Activated CD4-positive, alpha-beta T cell treated with anti-CD3 and anti-CD28 coated beads, Interleukin-2, amount 50 U/mL, for 24 hours (primary cell): ENCODE results near the gene TRIM65.

Experiments
- DNase-seq, 2 donors: peaks; one replicate each; pipeline ENCODE4 v3.0.0-alpha.2; 2020; ENCODE audit warnings: low read depth in 1 of 2, low spot score in 1 of 2

The TRIM65 gene, protein sequence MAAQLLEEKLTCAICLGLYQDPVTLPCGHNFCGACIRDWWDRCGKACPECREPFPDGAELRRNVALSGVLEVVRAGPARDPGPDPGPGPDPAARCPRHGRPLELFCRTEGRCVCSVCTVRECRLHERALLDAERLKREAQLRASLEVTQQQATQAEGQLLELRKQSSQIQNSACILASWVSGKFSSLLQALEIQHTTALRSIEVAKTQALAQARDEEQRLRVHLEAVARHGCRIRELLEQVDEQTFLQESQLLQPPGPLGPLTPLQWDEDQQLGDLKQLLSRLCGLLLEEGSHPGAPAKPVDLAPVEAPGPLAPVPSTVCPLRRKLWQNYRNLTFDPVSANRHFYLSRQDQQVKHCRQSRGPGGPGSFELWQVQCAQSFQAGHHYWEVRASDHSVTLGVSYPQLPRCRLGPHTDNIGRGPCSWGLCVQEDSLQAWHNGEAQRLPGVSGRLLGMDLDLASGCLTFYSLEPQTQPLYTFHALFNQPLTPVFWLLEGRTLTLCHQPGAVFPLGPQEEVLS

DNA sequence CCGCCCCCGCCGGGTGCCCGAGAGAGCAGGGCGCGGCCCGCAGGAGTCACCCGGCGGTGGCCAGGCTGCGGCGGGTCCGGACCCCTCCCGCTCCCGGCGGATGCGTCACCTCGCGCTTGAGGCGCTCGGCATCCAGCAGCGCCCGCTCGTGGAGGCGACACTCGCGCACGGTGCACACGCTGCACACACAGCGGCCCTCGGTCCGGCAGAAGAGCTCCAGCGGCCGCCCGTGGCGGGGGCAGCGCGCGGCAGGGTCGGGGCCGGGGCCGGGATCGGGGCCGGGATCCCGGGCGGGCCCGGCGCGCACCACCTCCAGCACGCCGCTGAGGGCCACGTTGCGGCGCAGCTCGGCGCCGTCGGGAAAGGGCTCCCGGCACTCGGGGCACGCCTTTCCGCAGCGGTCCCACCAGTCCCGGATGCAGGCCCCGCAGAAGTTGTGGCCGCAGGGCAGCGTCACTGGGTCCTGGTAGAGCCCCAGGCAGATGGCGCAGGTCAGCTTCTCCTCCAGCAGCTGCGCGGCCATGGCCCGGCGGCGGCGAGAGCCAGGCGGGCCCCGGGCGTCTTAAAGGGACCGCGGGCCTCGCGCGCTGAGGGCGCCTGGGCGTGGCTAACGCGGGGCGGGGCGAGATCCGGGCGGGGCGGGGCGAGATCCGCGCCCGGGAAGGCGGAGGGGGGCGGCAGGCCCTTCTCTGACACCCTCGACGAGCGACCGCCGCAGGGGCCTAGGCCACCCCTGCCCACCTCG lies at the start of gene TRIM65:
TSS of gene TRIM65 (minus strand) at position 537 of the 745 bp plus-strand sequence. CDS start at position 523, 14 bp downstream.
- peak; percentile 66 to 68 for DNase-seq

DNA sequence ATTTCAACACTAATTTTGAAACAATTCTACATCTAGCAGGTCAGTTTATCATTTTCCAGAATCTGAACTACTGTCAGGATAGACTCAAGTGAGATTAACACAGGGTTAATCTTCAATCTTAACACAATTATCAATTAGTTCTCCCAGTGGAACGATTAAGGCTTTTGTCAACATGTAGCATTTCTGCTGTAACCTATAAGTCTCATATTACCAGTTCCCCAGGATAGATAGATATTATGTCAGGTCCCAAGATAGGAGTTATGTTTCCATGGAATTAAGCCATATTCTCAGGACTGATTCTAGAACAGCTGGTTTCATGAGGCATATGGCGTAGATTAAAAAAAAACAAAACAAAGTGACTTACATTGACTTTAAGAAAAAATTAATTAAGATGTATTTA lies 48.5 kb upstream of the TRIM65 start:
- no peak for DNase-seq

DNA sequence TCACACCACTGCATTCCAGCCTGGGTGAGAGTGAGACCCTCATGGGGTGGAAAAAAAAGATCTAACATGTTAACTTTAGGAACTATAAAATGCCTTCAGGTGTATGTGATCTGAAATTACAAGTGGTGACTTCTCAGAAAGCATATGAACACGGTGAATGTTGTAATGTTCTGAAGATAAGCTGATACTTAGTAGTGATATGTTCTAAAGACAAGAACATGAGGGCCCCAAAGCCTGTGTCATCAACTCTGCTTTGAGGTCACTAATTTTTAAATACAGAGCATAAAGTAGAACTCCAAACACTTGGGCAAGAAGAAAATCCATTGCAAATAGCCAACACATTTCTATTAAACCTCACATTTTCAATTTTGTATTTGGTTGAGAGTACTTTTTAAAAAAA lies 46.7 kb upstream of the TRIM65 start:
- DNase-seq = no peak

DNA sequence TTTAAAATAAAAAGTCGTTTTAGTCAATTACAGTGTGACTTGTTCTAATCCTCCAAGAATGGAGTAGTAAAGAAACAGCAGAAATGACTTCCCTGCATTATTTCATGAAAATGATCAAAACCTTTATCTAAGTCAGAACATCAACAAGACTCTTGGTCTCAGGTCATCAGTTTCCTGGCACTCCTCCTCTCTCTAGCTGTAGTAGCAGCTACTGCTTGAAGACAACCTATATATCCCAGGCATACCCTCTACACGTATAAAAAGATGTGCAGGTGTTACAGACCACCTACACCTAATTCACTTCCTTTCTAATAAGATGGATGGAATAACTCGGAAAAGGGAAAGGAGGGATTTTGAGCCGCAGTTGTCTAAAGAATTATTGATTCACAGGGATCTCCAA lies 45.7 kb upstream of the TRIM65 start:
- DNase-seq = no peak

DNA sequence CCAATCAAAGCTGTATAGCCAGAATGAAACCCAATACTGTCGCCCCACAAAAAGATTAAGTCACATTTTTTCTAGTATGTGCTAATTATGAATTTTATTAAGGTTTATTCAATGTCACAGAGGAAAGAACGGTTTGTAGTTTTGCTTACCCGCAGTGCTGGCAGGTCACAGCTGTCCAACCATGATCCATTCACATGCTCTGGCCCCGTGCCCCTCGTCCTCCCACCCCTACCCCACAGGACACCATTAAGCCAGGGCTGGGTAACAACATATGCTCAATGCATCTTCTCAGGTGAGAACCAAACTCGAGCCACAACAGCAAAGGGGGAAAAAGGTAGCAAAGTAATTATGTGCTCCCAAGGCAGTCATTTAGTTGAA lies 44.7 kb upstream of the TRIM65 start:
- no peak for DNase-seq

DNA sequence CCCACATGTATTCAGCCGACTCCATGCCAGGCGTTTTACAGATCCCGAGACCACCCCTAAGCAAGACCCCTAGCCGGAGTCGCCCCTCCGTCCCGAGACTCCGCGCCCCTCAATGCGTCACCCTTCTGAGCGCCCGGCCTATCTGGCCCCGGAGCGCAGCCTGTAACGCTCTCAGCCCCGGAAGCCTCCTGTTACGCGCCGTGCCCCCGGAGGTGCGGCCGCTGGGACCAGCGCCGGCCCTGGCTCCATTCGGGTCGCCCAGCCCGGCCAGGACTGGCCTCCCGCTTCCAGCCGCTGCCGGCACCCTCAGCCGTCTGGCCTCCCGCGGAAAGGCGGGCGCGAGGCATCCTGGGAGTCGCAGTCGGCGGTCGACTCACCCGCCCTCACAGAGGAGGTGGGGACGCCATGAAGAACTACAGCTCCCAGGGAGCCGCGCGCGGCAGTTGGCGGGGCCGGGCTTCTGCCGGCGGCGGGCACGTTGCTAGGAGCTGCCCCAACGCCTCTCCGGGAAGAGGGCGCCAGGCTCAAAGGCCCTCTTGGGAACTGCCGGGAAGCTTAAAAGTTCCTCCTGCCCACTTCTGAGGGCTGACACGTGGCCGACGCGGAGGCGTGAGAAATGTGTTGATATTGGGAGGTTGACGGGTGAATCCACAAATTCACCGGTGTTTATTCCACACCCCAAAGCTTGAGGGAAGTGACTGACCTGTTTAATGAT lies 44.1 kb upstream of the TRIM65 start, which contains the start of gene FBF1:
TSS of gene FBF1 (minus strand) at position 316 of the 715 bp plus-strand sequence. CDS start 2,893 bp downstream, outside the sequence.
- peak; percentile 72 to 86 for DNase-seq

DNA sequence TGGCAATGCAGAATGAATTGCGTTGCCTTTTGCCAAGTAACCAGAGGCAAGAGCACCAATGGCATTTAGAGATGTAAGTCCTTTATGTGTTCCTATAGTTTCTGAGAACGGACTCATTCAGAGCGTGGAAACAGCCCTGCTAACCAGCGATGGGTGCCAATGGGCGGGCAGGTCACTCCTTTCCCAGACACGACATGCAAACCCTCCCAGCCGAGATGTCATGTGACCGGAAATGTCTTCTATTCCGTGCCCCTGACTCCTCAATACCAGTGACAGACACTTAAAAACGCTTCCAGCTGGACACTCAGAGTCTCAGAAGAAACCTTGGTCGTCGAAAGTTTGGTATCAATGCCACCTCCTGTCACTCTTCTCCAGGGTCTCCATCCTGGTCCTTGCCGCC lies 40.9 kb upstream of the TRIM65 start:
- no peak for DNase-seq

DNA sequence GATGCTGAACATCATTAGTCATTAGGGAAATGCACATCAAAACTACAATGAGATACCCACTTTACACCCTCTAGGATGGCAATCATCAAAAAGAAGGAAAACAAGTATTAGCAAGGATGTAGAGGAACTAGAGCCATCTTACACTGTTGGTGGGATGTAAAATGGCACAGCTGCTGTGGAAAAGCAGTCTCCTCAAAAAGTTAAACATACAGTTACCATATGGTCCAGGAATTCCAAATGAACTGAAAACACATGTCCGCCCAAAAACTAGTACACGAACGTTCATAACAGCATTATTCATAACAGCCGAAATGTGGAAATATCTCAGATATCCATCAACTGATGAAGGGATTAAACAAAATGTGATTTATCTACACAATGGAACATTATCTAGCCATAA lies 37.1 kb upstream of the TRIM65 start:
- no peak for DNase-seq

DNA sequence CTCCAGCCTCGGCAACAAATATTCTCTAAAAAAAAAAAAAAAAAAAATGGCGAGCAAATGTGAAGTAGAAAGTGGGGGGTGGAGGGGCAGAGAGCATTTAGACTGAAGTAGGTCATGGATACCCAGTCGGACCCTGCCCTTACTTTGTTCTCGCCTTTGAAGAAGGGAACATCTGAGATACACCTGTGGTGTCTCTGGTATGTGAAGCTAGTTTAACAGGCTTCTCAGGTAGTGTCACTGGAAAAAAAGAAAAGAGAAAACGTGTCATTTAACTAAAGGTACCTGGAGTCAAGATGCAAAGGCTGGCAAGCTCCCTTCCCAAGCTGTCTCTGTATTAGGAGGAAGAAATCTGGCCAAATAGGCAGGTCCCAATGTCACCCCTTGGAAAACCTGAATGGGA lies 36.1 kb upstream of the TRIM65 start:
- DNase-seq = no peak

DNA sequence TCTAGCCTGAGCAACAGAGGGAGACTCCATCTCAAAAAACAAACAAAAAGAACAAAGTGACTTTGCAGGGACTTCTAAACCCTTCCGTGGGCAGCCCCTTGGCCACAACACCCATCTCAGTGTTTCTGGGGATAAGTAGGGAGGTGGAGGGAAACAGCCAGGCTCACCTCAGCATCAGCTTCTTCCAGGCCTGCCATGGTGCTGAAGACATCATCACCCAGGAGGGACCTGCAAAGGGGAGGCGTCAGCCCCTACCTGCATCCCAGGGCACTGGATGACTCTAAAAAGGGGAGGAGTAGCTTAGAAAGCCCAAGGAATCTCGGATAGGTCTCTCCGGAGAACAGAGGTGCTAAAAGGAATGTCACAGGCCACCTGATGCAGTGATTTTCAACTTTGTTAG lies 34.3 kb upstream of the TRIM65 start:
- no peak for DNase-seq

DNA sequence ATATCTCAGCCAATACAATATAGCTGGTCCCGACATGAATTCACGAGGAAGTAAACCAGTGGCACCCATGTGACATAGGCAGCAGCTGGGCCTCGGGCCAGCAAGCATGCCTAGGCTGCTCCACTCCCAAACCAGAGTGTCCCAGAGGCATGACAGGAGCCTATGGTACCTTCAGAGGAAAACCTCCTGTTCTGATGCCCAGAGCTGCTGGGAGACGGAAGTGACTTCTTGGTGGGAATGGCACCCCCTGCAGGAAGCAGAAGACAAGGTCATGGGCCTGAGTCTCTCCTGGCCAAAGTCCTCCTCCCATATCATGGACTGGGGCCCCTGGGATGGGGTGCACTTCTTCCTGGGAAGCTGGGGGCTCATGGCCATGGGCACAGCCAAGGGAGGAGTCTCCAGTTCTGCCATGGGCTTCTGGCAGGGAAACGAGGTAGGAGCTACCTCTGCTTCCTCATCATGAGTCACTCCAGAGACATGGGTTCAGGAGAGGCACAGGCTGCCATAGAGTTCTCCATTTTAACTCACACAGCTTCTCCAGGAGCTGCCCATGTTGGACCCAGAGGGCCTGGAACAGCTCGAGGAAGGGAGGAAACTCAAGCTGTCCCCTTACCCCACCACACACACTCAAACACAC lies 30.7 kb upstream of the TRIM65 start:
- no peak for DNase-seq

DNA sequence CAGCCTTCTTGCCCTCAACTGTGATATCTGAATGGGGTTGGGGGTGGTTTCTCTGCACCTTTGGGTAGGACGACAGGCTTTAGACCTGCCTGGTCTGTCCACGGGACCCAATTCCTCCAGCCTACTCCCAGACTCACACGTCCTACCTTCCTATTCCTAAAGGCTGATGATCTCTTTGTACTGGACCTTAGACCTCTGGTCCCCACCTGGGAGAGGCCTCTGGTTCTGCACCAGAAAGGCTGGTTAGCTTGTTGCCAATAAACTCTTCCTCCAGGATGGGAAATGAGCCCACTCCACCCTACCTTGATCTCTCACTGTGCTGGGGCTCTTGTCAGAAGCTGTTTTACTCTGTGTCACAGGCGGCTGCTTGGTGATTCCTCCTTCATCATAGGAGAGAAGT lies 29.7 kb upstream of the TRIM65 start:
- DNase-seq = no peak

DNA sequence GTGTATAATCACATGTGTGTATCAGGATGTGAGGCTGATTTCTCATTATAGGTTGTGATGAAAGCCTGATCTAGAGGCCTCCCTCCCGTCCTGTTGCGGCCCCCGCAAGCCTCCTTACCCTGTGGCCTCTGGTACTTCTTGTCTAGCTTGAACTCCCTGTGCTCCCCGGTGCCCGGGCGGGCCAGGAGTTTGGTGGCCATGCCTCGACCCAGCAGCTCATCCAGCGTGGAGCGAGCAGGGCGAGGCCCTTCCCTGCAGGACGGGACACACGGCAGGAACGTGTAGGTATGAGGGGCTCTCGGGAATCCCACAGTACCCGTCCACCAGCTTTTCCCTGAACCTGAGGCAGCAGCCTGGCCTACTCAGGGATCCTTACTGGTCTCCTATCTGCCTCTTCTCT lies 29.2 kb upstream of the TRIM65 start:
- DNase-seq = no peak

DNA sequence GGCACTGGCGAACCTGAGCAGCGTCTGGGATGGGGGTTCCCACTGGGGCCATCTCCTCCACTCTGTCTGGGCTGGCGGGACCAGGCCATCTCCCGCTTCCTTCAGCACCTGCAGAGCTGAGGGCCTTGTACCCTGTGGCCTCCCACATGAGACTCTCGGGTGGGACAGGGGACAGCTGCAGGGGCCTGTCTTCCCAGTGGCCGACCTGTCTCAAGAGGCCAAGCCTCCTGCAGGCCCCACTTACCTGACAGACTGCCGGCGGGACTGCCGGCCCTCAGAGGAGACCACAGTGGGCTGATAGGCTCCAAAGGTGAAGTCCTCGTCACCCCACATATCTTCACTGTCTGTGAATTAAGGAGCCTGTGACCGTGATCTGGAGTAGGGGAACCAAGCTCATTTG lies 28.4 kb upstream of the TRIM65 start:
- no peak for DNase-seq

DNA sequence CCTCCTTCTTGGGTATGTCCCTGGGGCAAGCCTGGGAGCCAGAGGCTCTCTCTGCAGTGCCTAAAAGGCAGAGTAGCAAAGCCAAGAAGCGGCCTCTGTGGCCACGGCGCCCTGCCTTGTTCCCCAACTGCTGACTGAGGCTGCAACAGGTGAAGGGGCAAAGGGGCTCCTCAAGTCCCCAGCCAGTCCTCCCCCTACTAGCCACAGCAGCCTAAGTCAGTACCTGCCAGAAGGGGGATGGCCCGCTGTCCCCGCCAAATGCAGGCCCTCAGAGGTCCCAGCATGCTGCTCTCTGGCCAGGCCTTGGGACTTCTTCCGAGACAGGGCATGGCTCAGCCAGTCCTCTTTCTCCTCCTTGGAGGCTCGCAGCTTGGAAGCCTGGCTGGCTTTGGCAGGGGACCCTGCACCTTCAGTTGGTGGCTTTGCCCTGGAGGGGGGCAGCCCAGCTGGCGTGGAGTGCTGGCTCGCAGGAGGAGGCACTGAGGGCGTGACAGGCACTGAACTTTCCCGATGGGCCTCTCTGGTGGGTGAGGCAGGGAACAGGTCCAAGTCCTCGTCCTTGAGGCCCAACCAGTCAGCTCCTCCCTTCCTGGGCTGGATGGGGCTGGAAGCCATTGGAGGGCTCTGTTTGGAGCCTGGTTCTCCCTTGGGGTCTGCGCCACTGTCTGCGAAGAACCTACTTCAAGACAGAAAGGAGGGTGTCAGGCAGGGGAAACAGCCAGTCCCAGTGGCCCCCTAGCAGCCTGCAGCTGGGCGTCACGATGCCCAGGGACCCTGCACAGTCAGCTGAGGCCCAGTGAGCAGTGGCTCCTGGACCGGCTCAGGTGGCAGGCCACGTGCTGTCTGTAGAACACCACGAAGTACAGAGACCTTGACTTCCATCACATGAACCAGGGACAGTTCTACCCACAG lies 26.5 kb upstream of the TRIM65 start:
- DNase-seq = no peak

DNA sequence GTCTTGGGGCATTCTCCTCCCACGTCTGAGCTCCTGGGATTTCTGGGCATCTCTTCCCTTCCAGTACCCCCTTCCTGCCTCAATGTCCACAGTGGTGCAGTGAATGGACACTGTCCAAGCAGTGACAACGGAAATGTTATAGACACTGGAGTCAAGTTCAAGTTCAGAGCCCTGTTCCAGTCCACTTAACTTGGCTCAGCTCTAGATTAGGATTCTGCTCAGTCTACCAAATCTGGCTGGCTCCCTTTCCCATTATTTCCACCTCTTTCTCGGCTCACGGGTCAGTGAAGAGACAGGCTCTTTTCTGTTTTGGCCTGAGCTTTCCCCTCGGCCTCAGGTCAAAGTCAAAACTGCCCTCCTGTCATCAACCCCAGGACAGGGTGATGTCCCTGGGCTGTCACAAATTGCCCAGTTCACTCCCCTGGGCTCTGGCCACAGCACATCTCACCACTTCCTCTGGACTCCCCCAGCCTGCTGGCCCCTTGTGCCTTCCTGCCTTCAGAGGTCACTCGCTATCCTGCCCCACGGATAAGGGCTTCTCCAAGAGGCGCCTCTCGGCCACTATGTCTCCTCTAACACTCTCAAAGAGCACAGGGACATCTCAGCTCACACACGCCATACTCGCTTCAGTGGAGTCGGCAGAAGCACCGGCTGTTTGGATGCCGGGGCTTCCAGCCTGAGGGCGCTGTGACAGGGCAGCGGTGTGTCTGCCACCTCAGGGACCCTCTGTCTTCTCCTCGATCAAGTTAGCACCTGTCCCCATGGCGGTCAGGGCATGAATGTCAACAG lies 25.6 kb upstream of the TRIM65 start:
- no peak for DNase-seq

DNA sequence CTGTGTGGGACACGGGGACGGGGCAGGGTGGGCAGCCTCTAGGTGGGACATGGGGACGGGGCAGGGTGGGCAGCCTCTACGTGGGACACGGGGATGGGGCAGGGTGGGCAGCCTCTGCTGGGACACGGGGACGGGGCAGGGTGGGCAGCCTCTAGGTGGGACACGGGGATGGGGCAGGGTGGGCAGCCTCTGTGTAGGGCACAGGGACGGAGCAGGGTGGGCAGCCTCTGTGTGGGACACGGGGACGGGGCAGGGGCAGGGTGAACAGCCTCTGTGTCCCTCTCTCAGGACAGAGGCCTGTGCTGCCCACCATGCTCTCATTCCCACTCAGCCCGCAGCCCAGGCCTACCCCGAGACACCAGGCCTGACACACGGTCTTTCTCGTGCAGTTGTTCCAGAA lies 24.8 kb upstream of the TRIM65 start:
- no peak for DNase-seq

DNA sequence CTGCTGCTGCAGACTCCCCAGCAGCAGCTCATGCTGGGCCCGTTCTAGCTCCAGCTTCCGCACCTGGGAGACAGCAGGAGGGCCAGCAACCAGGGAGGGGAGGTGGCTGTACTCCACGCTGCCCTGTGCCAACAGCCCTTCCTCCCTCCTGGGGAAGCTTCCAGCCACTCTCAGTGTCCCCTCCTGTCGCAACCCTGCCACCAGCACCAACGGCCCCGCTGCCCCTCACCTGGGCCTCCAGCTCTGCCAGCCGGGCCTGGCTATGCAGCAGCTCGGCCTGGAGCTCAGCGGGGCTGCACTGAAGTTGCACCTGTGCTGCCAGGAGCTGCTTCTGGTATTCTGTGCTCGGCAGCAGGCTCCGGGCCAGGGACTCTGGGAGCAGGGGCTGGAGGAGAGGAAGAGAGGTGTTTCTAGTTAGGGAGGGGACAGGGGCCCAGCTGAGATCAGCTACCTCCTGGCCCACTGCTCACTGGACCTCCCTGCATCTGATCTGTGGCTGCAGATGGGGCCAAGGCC lies 23.4 kb upstream of the TRIM65 start:
- no peak for DNase-seq

DNA sequence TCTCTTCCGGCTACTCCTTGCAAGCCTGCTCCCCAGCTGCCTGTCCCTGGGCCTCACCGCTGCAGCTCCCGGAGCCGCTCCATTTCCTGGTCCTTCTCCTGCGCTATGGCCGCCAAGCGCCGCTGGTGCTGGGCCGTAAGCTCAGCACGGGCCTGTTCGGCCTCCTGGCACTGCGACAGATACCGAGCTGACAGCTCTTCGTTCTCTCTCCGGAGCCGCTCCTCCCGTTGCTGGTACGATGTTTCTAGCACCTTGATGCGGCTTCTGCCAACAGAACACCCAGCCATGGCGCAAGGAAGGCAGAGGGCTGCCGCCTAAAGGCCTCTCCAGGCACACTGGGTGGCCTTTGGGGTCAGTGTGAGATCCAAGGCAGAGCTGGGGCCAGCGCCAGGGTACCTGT lies 22.9 kb upstream of the TRIM65 start:
- no peak for DNase-seq
